Fibroblast of the aortic adventitia (primary cell): ENCODE measurements around the gene USH2A. TPM values are rescaled to one million over a fixed set of nuclear protein-coding genes. Genes with fewer than 3 reads are reported as not detected.

Experiments used
- DNase-seq: peaks from one replicate; pipeline ENCODE4 v3.0.0-alpha.2; 2010; ENCODE audit warnings: low read depth
- H3K4me3 ChIP-seq: 2 replicates; pipeline ENCODE4 v1.5.1; 2011; ENCODE audit warnings: low read depth, mild to moderate bottlenecking, control low read depth, low read length, moderate library complexity
- total RNA-seq: library from RNA; depleted of rRNA; stranded (reverse); fragments of >200 nt; gene quantifications from 2 replicates; pipeline ENCODE4 v1.2.3, GENCODE V29; 2012; ENCODE audit warnings: low replicate concordance
- TF ChIP-seq, protein P1 (sequence below): IDR thresholded peaks from 2 replicates; pipeline ENCODE4 v1.5.1; 2011; ENCODE audit warnings: mild to moderate bottlenecking, low read length, control low read depth, inconsistent platforms; ENCODE audit not compliant: insufficient read depth

USH2A gene
- total RNA-seq, 1 donor: under 0.01 TPM

DNA sequence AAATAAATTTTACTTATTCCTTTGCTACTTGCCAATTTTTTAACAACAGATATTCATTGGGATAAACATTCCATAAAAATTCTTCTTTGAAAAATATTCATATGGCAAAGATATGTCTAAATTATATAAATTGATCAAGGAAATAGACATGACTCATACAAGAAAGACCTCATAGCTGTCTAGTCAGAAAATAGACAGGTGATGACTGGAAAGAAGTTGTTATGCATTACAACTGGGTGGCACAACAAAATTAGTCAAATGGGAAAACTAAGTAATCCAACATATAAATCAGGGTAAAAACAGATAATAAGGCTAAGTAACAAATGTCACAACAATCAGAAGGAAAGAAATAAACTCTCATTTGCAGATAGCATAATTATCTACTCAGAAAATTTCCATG is 92.0 kb downstream of the USH2A start:
- TF ChIP-seq, protein P1, sequence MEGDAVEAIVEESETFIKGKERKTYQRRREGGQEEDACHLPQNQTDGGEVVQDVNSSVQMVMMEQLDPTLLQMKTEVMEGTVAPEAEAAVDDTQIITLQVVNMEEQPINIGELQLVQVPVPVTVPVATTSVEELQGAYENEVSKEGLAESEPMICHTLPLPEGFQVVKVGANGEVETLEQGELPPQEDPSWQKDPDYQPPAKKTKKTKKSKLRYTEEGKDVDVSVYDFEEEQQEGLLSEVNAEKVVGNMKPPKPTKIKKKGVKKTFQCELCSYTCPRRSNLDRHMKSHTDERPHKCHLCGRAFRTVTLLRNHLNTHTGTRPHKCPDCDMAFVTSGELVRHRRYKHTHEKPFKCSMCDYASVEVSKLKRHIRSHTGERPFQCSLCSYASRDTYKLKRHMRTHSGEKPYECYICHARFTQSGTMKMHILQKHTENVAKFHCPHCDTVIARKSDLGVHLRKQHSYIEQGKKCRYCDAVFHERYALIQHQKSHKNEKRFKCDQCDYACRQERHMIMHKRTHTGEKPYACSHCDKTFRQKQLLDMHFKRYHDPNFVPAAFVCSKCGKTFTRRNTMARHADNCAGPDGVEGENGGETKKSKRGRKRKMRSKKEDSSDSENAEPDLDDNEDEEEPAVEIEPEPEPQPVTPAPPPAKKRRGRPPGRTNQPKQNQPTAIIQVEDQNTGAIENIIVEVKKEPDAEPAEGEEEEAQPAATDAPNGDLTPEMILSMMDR: no peak
- H3K4me3 ChIP-seq: no peak overlapping the region

DNA sequence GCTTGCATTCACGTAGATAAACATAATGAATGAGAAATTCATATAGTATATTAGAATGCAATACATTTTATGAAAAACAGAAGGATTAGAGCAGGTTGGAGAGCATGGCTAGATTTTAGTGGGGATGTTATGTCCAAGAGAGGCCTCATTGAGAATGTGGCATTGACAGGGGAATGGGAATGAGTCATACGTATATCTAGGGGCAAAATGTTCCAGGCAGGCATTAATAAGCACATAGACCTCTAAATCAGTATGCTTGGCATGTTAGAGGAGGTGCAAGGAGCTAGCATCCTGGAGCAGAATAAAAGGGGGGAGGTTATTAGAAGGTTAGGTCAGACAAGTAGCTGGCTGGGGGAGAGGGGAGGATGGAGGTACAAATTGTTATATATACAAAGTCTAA is 93.0 kb downstream of the USH2A start:
- TF ChIP-seq, protein P1: no peak
- DNase-seq: no peak
- H3K4me3 ChIP-seq: no peak overlapping the region

More for the DNA sequence above, 92.0 kb downstream of the USH2A start:
- DNase-seq: no peak

DNA sequence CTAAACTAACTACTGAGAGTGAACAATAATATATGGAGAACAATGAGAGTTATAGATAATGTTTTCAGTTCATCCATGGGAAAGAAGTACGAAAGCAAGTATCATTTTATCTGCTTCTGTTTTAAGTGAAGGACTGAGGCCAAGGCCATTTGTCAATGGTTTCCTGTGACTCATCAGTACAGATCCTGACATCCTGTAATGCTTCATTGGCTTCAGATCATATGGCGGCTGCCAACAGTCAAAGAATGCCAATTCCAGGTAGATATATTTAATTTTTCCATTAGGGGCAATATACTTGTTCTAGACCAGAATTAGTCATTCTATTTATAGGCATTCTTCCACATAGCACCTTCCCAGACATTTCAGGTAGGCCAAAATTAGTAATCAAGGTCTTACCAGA is 97.3 kb downstream of the USH2A start:
- no peak overlapping the region for H3K4me3 ChIP-seq
- TF ChIP-seq, protein P1: no peak
- DNase-seq: no peak

DNA sequence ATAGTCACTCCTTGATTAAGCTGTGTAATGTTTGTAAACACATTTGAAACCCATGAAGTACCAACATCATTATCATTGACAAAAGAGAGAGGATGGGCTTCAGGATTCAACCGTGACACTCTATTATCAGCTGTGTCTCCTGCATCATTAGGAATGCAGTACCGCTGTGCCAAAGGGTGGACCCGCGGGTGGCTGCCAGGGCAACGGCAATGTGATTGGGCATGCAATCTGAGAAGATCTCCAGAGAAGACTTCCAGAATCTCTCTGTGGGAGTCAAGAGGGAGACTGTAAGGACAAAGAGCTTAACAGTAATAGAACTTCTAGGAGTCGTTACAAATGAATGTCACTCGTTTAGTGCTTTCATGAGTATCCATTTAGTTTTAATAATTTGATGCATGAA is 97.9 kb downstream of the USH2A start:
- H3K4me3 ChIP-seq: no peak overlapping the region
- DNase-seq: no peak
- TF ChIP-seq, protein P1: no peak

DNA sequence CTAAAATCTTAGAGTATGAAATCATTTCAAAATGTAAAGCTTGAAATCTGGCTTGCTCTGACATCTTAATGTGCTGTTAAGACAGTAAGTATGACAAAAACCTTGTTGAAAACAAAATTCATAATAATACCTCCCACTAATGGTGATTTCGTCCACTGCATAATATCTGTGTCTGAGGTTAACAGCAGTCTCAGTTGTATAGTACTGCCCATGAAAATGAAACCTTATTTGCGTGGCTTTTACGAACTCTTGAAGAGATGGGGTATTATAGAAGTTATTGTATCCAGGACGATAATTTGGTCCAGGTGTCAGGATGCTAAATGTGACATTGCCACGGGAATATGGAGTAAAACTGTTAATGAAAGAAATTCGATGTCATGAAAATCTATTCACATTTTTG is 99.9 kb downstream of the USH2A start:
- TF ChIP-seq, protein P1: no peak
- DNase-seq: no peak
- no peak overlapping the region for H3K4me3 ChIP-seq

DNA sequence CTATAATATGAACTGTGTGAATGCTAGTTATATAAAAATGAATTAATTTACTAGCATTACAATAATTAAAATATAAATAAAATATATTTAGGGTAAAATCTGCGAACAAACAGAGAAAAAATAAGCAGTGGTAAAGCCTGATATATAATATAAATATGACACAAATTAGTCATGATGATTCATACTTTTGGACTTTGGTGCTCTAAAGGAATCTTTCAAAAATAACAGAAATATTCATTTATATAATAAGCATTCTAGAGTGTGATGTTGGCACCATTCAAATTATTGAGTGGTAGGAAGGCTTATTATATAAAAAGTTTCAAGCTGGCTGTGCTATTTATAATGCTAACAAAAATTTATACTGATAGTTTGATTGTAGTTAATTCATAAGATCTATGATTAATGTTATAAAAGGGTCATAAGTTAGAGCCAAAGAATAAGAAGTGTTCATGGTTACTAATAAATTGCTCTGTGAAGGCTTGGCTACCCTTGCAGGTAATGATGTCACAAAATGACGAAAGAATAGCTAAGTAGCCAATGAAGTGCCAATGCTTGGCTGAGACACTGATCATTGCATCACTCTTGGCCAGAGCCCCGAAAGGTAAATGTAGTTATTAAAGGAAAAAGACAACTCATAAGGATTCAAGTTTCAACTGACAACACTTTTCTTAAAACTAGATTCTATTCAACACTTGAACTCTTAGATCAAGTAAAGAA is 108.7 kb downstream of the USH2A start:
- TF ChIP-seq, protein P1: no peak
- DNase-seq: peak; percentile 5

DNA sequence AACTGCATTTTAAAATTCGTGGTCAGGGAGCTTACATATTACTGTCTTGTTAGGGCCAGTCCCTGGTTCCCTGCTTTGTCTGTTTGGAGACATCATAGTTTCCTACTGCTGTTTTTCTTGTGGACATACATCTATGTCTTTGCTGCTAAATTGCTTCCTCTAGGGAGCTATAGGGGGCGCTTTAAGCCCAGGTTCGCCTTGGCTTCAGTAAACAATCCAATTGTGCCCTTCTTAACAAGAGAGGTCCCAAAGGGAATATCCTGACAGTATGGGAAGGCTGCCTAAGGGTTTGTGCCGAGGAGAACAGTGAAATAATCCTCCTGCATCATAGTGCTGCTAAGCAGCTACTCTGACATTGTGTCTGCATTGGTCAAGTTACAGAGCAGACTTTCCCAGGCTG is 112.5 kb downstream of the USH2A start:
- TF ChIP-seq, protein P1: peak; percentile 59
- DNase-seq: peak; percentile 62
- H3K4me3 ChIP-seq: no peak overlapping the region

More for the DNA sequence above, 108.7 kb downstream of the USH2A start:
- no peak overlapping the region for H3K4me3 ChIP-seq
